ENCODE data around the gene FAM24A. TPM values are rescaled to one million over a fixed set of nuclear protein-coding genes. Genes with fewer than 3 reads are reported as not detected.
"Not testable (repeated sequence)": the region's sequence is repeated elsewhere in the genome, so short reads cannot be mapped to it uniquely, and the experiment has no call there.

FAM24A gene
- total RNA-seq, 1 donor from 2014 or later: not detected

DNA sequence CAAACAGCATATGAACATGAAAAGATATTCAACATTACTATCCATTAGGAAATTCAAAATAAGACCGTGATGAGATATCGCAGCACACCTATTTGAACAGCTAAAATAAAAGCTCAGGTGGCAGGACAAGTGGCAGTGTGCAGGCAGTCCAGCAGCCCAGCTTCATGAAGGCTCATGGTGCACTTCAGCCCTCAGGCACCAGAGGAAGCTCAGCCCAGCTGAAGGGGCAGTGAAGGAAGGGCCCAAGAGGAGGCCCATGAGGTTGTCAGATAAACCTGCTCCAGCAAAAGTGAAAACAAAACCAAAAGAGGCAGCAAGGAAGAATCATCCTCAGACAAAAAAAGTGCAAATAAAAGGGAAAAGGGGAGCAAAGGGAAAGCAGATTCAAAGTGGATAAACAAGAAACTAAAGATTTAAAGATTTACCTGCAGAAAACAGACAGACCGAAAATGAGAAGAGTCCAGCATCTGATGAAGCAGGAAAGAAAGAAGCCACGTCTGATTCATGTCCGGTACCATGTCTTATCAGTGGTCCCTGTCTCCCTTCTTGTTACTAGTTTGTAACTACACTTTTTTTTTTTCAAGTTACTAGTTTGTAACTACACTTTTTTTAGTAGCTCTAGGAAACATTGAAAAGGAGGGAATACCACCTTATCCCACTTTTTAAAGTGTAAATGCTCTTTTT, 16.0 kb upstream of the FAM24A start:
- no peak for DNase-seq (ENCODE audit: low spot score)
- no peak overlapping the region for H3K27ac Mint-ChIP-seq (ENCODE audit: unreplicated experiment)
- H3K36me3 Mint-ChIP-seq (ENCODE audit: low read depth, unreplicated experiment): no peaks in the 10 kb centered on the region
- TF ChIP-seq, protein P1, sequence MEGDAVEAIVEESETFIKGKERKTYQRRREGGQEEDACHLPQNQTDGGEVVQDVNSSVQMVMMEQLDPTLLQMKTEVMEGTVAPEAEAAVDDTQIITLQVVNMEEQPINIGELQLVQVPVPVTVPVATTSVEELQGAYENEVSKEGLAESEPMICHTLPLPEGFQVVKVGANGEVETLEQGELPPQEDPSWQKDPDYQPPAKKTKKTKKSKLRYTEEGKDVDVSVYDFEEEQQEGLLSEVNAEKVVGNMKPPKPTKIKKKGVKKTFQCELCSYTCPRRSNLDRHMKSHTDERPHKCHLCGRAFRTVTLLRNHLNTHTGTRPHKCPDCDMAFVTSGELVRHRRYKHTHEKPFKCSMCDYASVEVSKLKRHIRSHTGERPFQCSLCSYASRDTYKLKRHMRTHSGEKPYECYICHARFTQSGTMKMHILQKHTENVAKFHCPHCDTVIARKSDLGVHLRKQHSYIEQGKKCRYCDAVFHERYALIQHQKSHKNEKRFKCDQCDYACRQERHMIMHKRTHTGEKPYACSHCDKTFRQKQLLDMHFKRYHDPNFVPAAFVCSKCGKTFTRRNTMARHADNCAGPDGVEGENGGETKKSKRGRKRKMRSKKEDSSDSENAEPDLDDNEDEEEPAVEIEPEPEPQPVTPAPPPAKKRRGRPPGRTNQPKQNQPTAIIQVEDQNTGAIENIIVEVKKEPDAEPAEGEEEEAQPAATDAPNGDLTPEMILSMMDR (IDR thresholded peaks at IDR 0.05; ENCODE audit: unreplicated experiment): no peak
- no peaks in the 10 kb centered on the region for H3K9me3 Mint-ChIP-seq (ENCODE audit: unreplicated experiment)
- H3K4me1 Mint-ChIP-seq (ENCODE audit: unreplicated experiment): no peaks in the 10 kb centered on the region
- no peaks in the 10 kb centered on the region for H3K27me3 Mint-ChIP-seq (ENCODE audit: unreplicated experiment)
- H3K4me3 Mint-ChIP-seq (ENCODE audit: unreplicated experiment): no peak overlapping the region

DNA sequence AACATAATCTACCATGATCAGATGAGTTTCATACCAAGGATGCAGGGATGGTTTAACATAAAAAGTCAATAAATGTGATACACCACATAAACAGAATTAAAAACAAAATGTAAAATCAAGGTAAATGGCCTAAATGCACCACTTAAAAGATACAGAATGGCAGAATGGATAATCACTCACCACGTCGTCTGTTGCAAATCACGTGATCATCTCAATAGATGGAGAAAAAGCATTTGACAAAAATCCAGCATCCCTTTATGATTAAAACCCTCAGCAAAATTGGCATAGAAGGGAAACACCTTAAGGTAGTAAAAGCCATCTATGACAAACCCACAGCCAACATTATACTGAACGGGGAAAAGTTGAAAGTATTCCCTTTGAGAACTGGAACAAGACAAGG, 6.5 kb upstream of the FAM24A start:
- H3K4me3 Mint-ChIP-seq (ENCODE audit: unreplicated experiment); H3K36me3 Mint-ChIP-seq (ENCODE audit: low read depth, unreplicated experiment); H3K27me3 Mint-ChIP-seq (ENCODE audit: unreplicated experiment); H3K9me3 Mint-ChIP-seq (ENCODE audit: unreplicated experiment); H3K4me1 Mint-ChIP-seq (ENCODE audit: unreplicated experiment); H3K27ac Mint-ChIP-seq (ENCODE audit: unreplicated experiment); DNase-seq (ENCODE audit: low spot score): not testable (repeated sequence)

DNA sequence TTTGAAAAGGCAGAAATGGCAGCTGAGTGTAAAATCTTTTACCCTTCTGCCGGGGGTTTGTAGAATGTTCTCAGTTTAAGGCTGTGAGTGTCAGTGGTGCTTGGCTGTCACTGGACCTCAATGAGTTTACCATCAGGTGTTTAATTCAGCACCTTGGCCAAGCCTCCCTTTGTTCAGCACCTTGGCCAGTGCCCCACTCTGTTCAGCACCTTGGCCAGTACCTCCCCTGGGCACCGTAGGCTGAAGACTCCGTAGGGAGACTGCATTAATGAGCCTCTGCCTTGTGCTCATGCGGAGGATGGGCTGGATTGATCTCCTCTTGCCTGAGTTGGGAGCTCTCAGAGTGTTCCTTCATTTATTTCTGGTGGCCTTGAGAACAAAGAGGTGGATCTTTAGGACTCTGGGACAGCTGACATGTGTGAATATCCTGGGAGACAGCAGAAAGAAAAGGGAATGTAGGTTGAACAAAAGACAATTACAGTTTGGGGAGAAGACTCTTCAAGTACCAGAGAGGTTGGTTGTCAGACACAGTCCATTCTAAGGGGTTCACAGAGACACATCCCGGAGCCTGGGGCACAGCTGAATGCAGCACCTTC, 1.6 kb downstream of the FAM24A start:
- no peak overlapping the region for H3K4me3 Mint-ChIP-seq (ENCODE audit: unreplicated experiment)
- peaks cover 1% of the 10 kb centered on the region for H3K27me3 Mint-ChIP-seq (ENCODE audit: unreplicated experiment)
- H3K4me1 Mint-ChIP-seq (ENCODE audit: unreplicated experiment): no peaks in the 10 kb centered on the region
- H3K36me3 Mint-ChIP-seq (ENCODE audit: low read depth, unreplicated experiment): no peaks in the 10 kb centered on the region
- DNase-seq (ENCODE audit: low spot score): peak; percentile 76
- no peak overlapping the region for H3K27ac Mint-ChIP-seq (ENCODE audit: unreplicated experiment)
- TF ChIP-seq, protein P1 (IDR thresholded peaks at IDR 0.05; ENCODE audit: unreplicated experiment): no peak
- H3K9me3 Mint-ChIP-seq (ENCODE audit: unreplicated experiment): no peaks in the 10 kb centered on the region

DNA sequence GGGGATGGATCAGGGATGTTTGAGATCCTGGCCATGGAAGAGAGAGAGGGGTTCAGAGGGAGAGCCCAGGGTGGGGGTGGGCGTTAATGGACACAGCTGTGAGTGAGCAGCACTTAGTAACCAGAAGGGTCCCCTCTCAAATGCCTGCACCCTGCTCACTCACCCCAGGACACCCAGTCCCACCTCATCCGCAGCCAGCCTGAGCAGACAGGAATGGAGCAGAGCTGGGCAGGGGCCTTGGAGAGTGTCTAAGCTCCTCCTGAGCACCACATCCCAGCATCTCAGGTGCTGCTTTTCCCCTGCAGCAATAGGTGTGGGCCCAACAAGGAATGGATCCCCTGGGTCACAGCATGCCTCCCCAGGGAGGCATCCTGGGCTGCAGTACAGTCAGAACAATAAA, 5.3 kb downstream of the FAM24A start:
- Mint-ChIP-seq H3K27ac (ENCODE audit: unreplicated experiment) (no peak overlapping the region), H3K4me1 (ENCODE audit: unreplicated experiment) (no peaks in the 10 kb centered on the region), H3K9me3 (ENCODE audit: unreplicated experiment) (no peaks in the 10 kb centered on the region), H3K36me3 (ENCODE audit: low read depth, unreplicated experiment) (no peaks in the 10 kb centered on the region), H3K27me3 (ENCODE audit: unreplicated experiment) (peaks cover 1% of the 10 kb centered on the region), H3K4me3 (ENCODE audit: unreplicated experiment) (no peak overlapping the region)
- DNase-seq (ENCODE audit: low spot score): no peak
- TF ChIP-seq, protein P1 (IDR thresholded peaks at IDR 0.05; ENCODE audit: unreplicated experiment): no peak

DNA sequence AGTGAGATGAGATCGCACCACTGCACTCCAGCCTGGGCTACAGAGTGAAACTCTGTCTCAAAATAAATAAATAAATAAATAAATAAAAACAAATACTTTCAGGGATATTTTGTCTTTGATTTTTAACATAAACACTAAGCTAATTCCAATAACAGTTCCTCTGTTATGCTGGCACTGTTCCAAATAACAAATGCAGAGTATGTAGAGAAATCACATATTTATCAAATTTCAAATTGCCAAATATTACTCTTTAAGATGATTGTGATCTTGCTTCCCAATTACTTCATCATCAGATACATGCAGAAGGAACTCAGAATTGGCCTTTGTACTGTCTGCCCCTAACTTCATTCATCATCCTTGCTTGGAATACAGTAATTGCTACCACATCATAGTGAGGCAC, 19.7 kb downstream of the FAM24A start:
- peaks cover 4% of the 10 kb centered on the region for H3K4me1 Mint-ChIP-seq (ENCODE audit: unreplicated experiment)
- no peak overlapping the region for H3K4me3 Mint-ChIP-seq (ENCODE audit: unreplicated experiment)
- no peak overlapping the region for H3K27ac Mint-ChIP-seq (ENCODE audit: unreplicated experiment)
- no peaks in the 10 kb centered on the region for H3K9me3 Mint-ChIP-seq (ENCODE audit: unreplicated experiment)
- DNase-seq (ENCODE audit: low spot score): no peak
- TF ChIP-seq, protein P1 (IDR thresholded peaks at IDR 0.05; ENCODE audit: unreplicated experiment): no peak
- H3K36me3 Mint-ChIP-seq (ENCODE audit: low read depth, unreplicated experiment): no peaks in the 10 kb centered on the region
- no peaks in the 10 kb centered on the region for H3K27me3 Mint-ChIP-seq (ENCODE audit: unreplicated experiment)

All from endothelial cell (in vitro differentiated cells).